ENCODE results near the gene LAX1. TPM values are rescaled to one million over a fixed set of nuclear protein-coding genes. Genes with fewer than 3 reads are reported as not detected.
"Not testable (repeated sequence)": the region's sequence is repeated elsewhere in the genome, so short reads cannot be mapped to it uniquely, and the experiment has no call there.

Gene LAX1
- total RNA-seq, 2 experiments from 2014 or later: 20.3 to 22.3 TPM

DNA sequence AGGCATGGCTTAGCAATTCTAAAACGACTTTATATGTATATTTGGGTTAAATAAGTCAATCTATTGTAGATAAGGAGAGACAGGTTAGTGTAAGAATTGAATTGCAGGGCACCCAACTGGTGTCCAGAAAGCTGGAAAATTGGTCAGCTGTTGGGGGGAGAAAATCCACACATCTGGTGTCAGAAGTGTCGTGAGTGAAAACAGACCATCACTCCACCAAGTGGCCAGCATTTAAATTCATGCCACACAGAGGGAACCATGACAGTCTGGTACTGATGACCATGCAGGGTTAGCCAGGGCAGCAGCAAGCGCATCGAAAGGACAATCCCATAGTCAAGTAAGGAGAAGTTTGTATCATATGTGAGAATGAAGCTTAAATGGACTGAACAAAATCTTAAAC, 11.7 kb downstream of the LAX1 start:
- no peaks in the 10 kb centered on the region for H3K27me3 Mint-ChIP-seq
- CTCF ChIA-PET: interaction anchor here (0.7 to 1.1 kb wide), 4 partner anchors 23 to 273 kb away, joined by 3 to 5 read pairs (median 3); no protein-coding TSS in a partner anchor
- peaks cover 3% of the 10 kb centered on the region for H3K4me1 Mint-ChIP-seq
- no peaks in the 10 kb centered on the region for H3K9me3 Mint-ChIP-seq (ENCODE audit: low read depth)
- no peak overlapping the region for H3K27ac Mint-ChIP-seq
- ATAC-seq (peak; percentile 47), DNase-seq (no peak)
- H3K36me3 Mint-ChIP-seq: peaks cover 30% of the 10 kb centered on the region
- no peak overlapping the region for H3K4me3 Mint-ChIP-seq

GRCh38 chr1:203777596-203777995, 12.6 kb downstream of the LAX1 start:
- no peak for ATAC-seq
- no peak overlapping the region for H3K4me3 Mint-ChIP-seq
- CTCF ChIA-PET: interaction anchor here (0.6 to 1.1 kb wide), 4 partner anchors 22 to 274 kb away, joined by 3 to 5 read pairs (median 3); no protein-coding TSS in a partner anchor
- H3K27me3 Mint-ChIP-seq: no peaks in the 10 kb centered on the region
- no peak for DNase-seq
- no peaks in the 10 kb centered on the region for H3K9me3 Mint-ChIP-seq (ENCODE audit: low read depth)
- peaks cover 3% of the 10 kb centered on the region for H3K4me1 Mint-ChIP-seq
- H3K27ac Mint-ChIP-seq: no peak overlapping the region
- H3K36me3 Mint-ChIP-seq: peaks cover 25% of the 10 kb centered on the region

GRCh38 chr1:203778146-203778545, 13.2 kb downstream of the LAX1 start:
- H3K9me3 Mint-ChIP-seq (ENCODE audit: low read depth): no peaks in the 10 kb centered on the region
- H3K4me1 Mint-ChIP-seq: peaks cover 3% of the 10 kb centered on the region
- no peak overlapping the region for H3K27ac Mint-ChIP-seq
- H3K27me3 Mint-ChIP-seq: no peaks in the 10 kb centered on the region
- ATAC-seq (no peak), DNase-seq (no peak)
- CTCF ChIA-PET: no interaction called here
- H3K4me3 Mint-ChIP-seq: no peak overlapping the region
- peaks cover 19% of the 10 kb centered on the region for H3K36me3 Mint-ChIP-seq

GRCh38 chr1:203778789-203779188, 13.8 kb downstream of the LAX1 start:
- CTCF ChIA-PET: no interaction called here
- ATAC-seq (no peak), DNase-seq (no peak)
- Mint-ChIP-seq H3K36me3 (peaks cover 17% of the 10 kb centered on the region), H3K27ac (no peak overlapping the region), H3K4me1 (peaks cover 3% of the 10 kb centered on the region), H3K9me3 (ENCODE audit: low read depth) (no peaks in the 10 kb centered on the region), H3K27me3 (no peaks in the 10 kb centered on the region), H3K4me3 (no peak overlapping the region)

DNA sequence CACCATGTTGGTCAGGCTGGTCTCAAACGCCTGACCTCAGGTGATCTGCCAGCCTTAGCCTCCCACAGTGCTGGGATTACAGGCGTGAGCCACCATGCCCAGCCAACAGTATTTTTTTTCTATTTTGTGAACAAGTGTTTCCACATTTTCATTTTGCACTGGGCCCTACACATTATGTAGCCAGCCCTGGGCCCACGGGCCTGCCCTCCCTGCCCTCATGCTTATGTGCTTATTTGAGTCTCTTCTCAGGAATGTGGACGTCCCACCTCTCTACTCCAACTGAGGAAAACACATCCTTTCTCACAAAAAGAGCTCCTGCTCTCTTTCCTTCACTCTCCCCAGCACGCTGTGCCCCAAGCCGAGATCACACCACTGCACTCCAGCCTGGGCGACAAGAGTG, 17.0 kb downstream of the LAX1 start:
- no peak for DNase-seq
- no peak for ATAC-seq
- CTCF ChIA-PET: interaction anchor here (1.1 kb wide), 1 partner anchor 40 kb away, joined by 3 read pairs; no protein-coding TSS in a partner anchor
- Mint-ChIP-seq H3K27ac (no peak overlapping the region), H3K4me3 (no peak overlapping the region), H3K4me1 (no peaks in the 10 kb centered on the region), H3K36me3 (no peaks in the 10 kb centered on the region), H3K27me3 (no peaks in the 10 kb centered on the region), H3K9me3 (ENCODE audit: low read depth) (no peaks in the 10 kb centered on the region)

DNA sequence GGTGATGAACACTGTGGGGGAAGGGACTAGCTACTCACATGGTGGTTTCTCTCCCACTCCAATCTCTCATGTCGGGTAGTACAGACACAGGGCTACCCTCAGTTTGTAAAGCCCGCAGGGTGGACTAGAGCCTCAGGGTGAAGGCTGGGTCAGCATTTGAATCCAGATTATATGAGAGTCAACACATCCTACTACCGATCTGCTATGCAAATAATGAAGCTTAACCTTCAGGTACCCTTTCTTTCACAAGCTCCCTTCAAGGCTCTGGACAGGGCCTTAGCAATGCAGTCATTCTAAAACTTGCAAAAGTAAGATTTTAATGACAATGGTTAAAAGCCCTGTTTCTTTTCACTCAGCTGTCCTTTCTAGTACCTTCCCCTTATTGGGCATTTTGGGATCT, 25.0 kb downstream of the LAX1 start:
- ATAC-seq: no peak
- Mint-ChIP-seq H3K36me3 (no peaks in the 10 kb centered on the region), H3K27ac (no peak overlapping the region), H3K9me3 (ENCODE audit: low read depth) (no peaks in the 10 kb centered on the region), H3K4me3 (no peak overlapping the region), H3K4me1 (peaks cover 3% of the 10 kb centered on the region), H3K27me3 (no peaks in the 10 kb centered on the region)
- CTCF ChIA-PET: no interaction called here
- DNase-seq: no peak

DNA sequence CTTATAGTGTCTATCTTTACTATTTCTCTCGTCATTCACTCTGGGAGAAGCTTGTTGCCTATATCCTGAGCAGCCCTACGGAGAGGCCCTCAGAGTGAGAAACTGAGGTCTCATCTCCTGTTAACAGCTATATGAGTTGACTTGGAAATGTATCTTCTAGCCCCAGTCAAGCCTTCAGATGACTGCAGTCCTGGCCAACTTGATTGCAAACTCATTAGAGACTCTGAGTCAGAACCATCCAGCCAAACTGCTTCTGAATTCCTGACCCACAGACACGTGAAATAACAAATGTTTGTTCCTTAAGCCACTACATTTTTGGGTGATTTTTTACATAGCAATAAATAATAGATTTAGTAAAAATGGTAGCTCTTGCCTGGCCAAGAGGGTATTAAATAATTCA, 26.5 kb downstream of the LAX1 start:
- H3K9me3 Mint-ChIP-seq (ENCODE audit: low read depth): no peaks in the 10 kb centered on the region
- DNase-seq (no peak), ATAC-seq (no peak)
- H3K4me3 Mint-ChIP-seq: no peak overlapping the region
- H3K27ac Mint-ChIP-seq: no peak overlapping the region
- CTCF ChIA-PET: interaction anchor here (0.8 kb wide), 1 partner anchor 519 kb away, joined by 4 read pairs; no protein-coding TSS in a partner anchor
- peaks cover 10% of the 10 kb centered on the region for H3K4me1 Mint-ChIP-seq
- H3K36me3 Mint-ChIP-seq: peaks cover 4% of the 10 kb centered on the region
- H3K27me3 Mint-ChIP-seq: no peaks in the 10 kb centered on the region

GRCh38 chr1:203792486-203792885, 27.5 kb downstream of the LAX1 start:
- CTCF ChIA-PET: no interaction called here
- H3K27ac Mint-ChIP-seq: no peak overlapping the region
- no peaks in the 10 kb centered on the region for H3K27me3 Mint-ChIP-seq

DNA sequence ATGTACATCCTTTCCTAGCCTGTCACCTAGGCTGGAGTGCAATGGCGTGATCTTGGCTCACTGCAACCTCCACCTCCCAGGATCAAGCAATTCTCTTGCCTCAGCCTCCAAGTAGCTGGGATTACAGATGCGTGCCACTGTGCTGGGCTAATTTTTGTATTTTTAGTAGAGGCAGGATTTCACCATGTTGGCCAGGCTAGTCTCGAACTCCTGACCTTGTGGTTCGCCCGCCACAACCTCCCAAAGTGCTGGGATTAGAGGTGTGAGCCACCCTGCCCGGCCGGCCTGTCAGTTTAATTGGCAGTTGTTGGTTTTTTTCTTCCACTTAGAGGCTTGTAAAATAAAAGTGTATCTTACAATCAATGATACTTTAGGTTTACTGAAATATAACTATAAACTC, 28.6 kb downstream of the LAX1 start:
- CTCF ChIA-PET: interaction anchor here (1.2 kb wide), 1 partner anchor 8 kb away, joined by 4 read pairs; no protein-coding TSS in a partner anchor
- Mint-ChIP-seq H3K36me3 (peaks cover 22% of the 10 kb centered on the region), H3K4me1 (peaks cover 29% of the 10 kb centered on the region)
- not testable (repeated sequence) for ATAC-seq; H3K4me3 Mint-ChIP-seq; H3K27ac Mint-ChIP-seq; H3K27me3 Mint-ChIP-seq; H3K9me3 Mint-ChIP-seq (ENCODE audit: low read depth); DNase-seq

More at GRCh38 chr1:203792486-203792885, 27.5 kb downstream of the LAX1 start:
- Mint-ChIP-seq H3K36me3 (peaks cover 11% of the 10 kb centered on the region), H3K9me3 (ENCODE audit: low read depth) (no peaks in the 10 kb centered on the region), H3K4me3 (no peak overlapping the region), H3K4me1 (peaks cover 18% of the 10 kb centered on the region)
- ATAC-seq: no peak
- no peak for DNase-seq

GRCh38 chr1:203794764-203795440, 29.9 kb downstream of the LAX1 start:
- CTCF ChIA-PET: interaction anchor here (0.7 to 1.4 kb wide), 6 partner anchors 9 to 1029 kb away, joined by 3 to 6 read pairs (median 4); partner anchors contain the start of gene LAX1
- H3K4me1 Mint-ChIP-seq: peaks cover 37% of the 10 kb centered on the region
- DNase-seq: no peak

DNA sequence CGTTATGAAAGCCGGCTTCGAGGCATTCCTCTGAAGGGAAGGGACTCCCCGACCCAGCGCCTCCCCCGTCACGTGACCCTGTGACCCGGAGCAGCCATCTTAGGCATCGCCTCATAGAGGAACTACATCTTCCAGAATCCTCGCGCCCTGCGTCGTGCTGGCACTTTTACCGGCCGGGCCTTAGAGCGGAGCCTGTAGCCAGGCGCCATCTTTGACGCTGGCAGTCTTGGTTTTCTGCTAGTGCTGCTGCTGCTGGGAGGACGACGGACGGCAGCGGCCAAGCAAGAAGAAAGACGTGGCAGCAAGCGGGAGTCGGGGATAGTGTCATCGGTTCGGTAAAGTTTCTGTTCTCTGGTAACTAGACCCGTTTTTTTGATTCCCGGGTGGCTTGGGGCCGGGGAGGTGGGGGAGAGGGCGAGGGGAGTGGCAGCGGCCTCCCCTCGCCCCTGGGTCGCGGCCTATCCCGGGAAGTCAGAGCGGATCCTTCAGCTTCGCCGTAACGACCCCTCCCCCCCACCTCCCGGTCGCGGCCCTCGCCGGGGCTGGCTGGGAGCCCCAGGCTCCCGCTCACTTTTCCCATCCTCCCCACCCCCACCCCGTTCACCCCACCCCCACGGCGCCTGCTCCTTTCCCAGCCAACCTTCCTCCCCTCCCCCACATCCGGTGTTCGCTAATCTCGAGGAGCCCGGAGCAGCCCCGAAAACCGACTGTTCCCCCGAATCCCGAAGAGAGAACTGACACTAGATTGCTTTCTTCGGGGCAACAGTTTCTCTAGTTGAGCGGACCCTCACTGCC, 30.7 kb downstream of the LAX1 start, which contains the start of the genes ZBED6 and ZC3H11A:
ZBED6 (plus strand) TSS at position 183 of the 795 bp plus-strand sequence. CDS start 1,900 bp downstream, outside the sequence.
ZC3H11A (plus strand) TSS at position 183 of the 795 bp plus-strand sequence. CDS start 21,448 bp downstream, outside the sequence.
- H3K9me3 Mint-ChIP-seq (ENCODE audit: low read depth): no peaks in the 10 kb centered on the region
- peaks cover 39% of the 10 kb centered on the region for H3K36me3 Mint-ChIP-seq
- CTCF ChIA-PET: interaction anchor here (1.4 kb wide), 1 partner anchor 31 kb away, joined by 6 read pairs; the partner anchor contains the start of gene LAX1
- ATAC-seq (peak; percentile 100), DNase-seq (peak; percentile 100)
- H3K27ac Mint-ChIP-seq: peak within 1 kb of the TSS; percentile 96
- peaks cover 41% of the 10 kb centered on the region for H3K4me1 Mint-ChIP-seq
- no peaks in the 10 kb centered on the region for H3K27me3 Mint-ChIP-seq
- peak within 1 kb of the TSS; percentile 88 for H3K4me3 Mint-ChIP-seq

More at GRCh38 chr1:203794764-203795440, 29.9 kb downstream of the LAX1 start:
- H3K4me3 Mint-ChIP-seq: peak overlapping the region; percentile 88
- peak overlapping the region; percentile 96 for H3K27ac Mint-ChIP-seq
- no peaks in the 10 kb centered on the region for H3K27me3 Mint-ChIP-seq
- H3K9me3 Mint-ChIP-seq (ENCODE audit: low read depth): no peaks in the 10 kb centered on the region
- H3K36me3 Mint-ChIP-seq: peaks cover 35% of the 10 kb centered on the region
- ATAC-seq: no peak

DNA sequence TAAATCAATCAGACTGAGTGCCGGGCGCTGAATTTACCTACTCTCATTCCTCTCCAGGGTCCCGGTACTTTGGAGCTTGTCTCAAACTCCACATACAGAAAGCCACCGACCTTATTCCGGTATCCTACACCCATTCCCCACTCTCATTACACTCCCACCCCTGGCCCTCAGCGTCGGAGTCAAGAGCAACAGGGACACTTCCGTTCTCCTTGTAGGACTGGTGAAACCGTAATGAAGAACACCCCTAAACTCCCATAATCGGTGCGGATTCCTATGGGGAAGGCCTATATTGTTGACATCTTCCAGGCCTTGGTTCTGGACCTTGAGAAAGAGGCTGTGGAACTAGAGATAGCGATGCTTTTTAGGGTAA, 31.2 kb downstream of the LAX1 start:
- Mint-ChIP-seq H3K27me3 (no peaks in the 10 kb centered on the region), H3K4me3 (peak overlapping the region; percentile 88), H3K27ac (peak overlapping the region; percentile 91), H3K36me3 (peaks cover 40% of the 10 kb centered on the region), H3K9me3 (ENCODE audit: low read depth) (no peaks in the 10 kb centered on the region), H3K4me1 (peaks cover 44% of the 10 kb centered on the region)
- DNase-seq (peak; percentile 54), ATAC-seq (peak; percentile 15)
- CTCF ChIA-PET: interaction anchor here (1.4 kb wide), 1 partner anchor 31 kb away, joined by 6 read pairs; the partner anchor contains the start of gene LAX1

DNA sequence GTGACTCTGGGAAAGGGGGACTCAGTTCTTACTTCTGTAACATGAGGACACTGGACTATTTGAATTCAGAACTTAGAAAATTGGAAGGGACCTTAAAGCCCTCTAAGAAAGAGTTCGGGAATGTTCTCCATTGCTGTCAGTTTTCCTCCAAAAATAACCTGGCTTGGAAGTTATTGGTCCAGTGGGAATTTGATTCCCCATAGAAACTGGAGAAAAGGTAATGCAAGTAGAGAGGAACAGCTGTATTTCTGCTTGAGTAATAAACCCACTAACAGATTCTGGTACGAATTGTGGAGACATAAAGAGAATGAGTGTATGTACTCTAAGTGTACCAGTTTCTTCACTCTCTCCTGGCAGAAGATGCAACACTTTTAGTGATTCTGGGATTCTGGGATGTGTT, 32.2 kb downstream of the LAX1 start:
- Mint-ChIP-seq H3K27me3 (no peaks in the 10 kb centered on the region), H3K9me3 (ENCODE audit: low read depth) (no peaks in the 10 kb centered on the region), H3K4me3 (peak overlapping the region; percentile 88), H3K27ac (no peak overlapping the region), H3K4me1 (peaks cover 49% of the 10 kb centered on the region), H3K36me3 (peaks cover 45% of the 10 kb centered on the region)
- DNase-seq (no peak), ATAC-seq (no peak)
- CTCF ChIA-PET: interaction anchor here (0.6 to 1.2 kb wide), 2 partner anchors 62 to 115 kb away, joined by 3 read pairs; no protein-coding TSS in a partner anchor
